HG02884 (cell line): ENCODE measurements around the gene PBX3.

ENCODE experiments used
- ATAC-seq: cut with Tn5 transposase; IDR thresholded peaks from one replicate; pipeline ENCODE4 v1.9.1; 2021; ENCODE audit warnings: mild to moderate bottlenecking, moderate library complexity; ENCODE audit not compliant: unreplicated experiment

Gene PBX3

GRCh38 chr9:125861405-125862058, 114.4 kb downstream of the PBX3 start:
- ATAC-seq: no peak

GRCh38 chr9:125863923-125864322, 116.8 kb downstream of the PBX3 start:
- ATAC-seq: no peak

- ATAC-seq: no peak
Observed at GRCh38 chr9:125867751-125868415, 120.7 kb downstream of the PBX3 start.

GRCh38 chr9:125878164-125878631, 131.0 kb downstream of the PBX3 start:
- ATAC-seq: no peak

GRCh38 chr9:125881042-125881441, 133.9 kb downstream of the PBX3 start:
- no peak for ATAC-seq

- no peak for ATAC-seq
Observed at GRCh38 chr9:125883565-125884217, 136.5 kb downstream of the PBX3 start.

GRCh38 chr9:125884218-125884595, 137.0 kb downstream of the PBX3 start:
- no peak for ATAC-seq

- ATAC-seq: no peak
Observed at GRCh38 chr9:125885405-125886034, 138.3 kb downstream of the PBX3 start.

GRCh38 chr9:125886365-125886764, 139.2 kb downstream of the PBX3 start:
- ATAC-seq: no peak

GRCh38 chr9:125887172-125887571, 140.0 kb downstream of the PBX3 start:
- ATAC-seq: no peak

- ATAC-seq: no peak
Observed at GRCh38 chr9:125888211-125888610, 141.0 kb downstream of the PBX3 start.

GRCh38 chr9:125889112-125889475, 141.9 kb downstream of the PBX3 start:
- ATAC-seq: no peak

GRCh38 chr9:125889476-125890419, 142.6 kb downstream of the PBX3 start:
- ATAC-seq: no peak

- ATAC-seq: no peak
Observed at GRCh38 chr9:125890826-125891225, 143.7 kb downstream of the PBX3 start.

- no peak for ATAC-seq
Observed at GRCh38 chr9:125893277-125893676, 146.1 kb downstream of the PBX3 start.

GRCh38 chr9:125894566-125894965, 147.4 kb downstream of the PBX3 start:
- ATAC-seq: no peak

- ATAC-seq: no peak
Observed at GRCh38 chr9:125896404-125896803, 149.2 kb downstream of the PBX3 start.

GRCh38 chr9:125896964-125897363, 149.8 kb downstream of the PBX3 start:
- ATAC-seq: no peak

- ATAC-seq: no peak
Observed at GRCh38 chr9:125897481-125897880, 150.3 kb downstream of the PBX3 start.

- ATAC-seq: no peak
Observed at GRCh38 chr9:125902214-125902613, 155.0 kb downstream of the PBX3 start.
